Transverse colon (tissue), 4 donors: ENCODE measurements around the gene CD300C.

Experiments
- EP300 ChIP-seq: sonication (generic); formaldehyde crosslinking; IDR thresholded peaks from one replicate; pipeline ENCODE4 v1.6.1; 2017; ENCODE audit warnings: antibody characterized with exemption, low read depth
- POLR2A ChIP-seq: fragments of 450-650 bp; IDR thresholded peaks from one replicate; pipeline ENCODE4 v1.6.1; 2016; ENCODE audit warnings: antibody characterized with exemption, mild to moderate bottlenecking, moderate library complexity
- POLR2AphosphoS5 ChIP-seq, 3 donors: sonication (generic); formaldehyde crosslinking; IDR thresholded peaks; one replicate each; pipeline ENCODE4 v1.6.1; 2016; ENCODE audit warnings: antibody characterized with exemption in 3 of 3
- TF ChIP-seq, protein P1 (sequence below), 5 experiments: fragments of 200-600 bp in 3 of 5; fragments of 450-650 bp in 2 of 5; sonication (generic) in 3 of 5; IDR thresholded peaks; 1 replicate in 2 of 5; 2 replicates in 3 of 5; pipeline ENCODE4 v1.5.1; 2016 to 2017; ENCODE audit warnings: antibody characterized with exemption in 5 of 5, inconsistent platforms in 3 of 5, mild to moderate bottlenecking in 2 of 5, moderate library complexity in 1 of 5

DNA sequence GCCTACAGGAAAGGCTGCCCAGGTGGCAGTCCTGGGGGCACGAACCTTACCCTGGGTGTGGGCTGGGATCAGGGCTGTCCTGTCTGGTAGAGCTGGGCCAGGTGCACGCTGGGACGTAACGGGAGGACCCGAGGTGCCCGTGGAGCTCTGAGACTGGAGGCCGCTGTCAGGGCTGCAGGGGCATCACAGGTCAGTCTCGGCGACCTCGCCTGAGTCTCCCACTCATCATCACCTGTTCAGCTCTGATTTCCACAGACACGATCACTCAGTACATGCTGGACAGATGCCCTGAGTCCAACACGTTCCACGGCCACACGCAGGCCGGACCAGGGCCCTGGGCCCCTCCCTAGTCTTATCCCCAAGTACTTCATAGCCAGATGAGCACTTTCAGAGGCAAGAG is 4.7 kb upstream of the CD300C start:
- TF ChIP-seq, protein P1, sequence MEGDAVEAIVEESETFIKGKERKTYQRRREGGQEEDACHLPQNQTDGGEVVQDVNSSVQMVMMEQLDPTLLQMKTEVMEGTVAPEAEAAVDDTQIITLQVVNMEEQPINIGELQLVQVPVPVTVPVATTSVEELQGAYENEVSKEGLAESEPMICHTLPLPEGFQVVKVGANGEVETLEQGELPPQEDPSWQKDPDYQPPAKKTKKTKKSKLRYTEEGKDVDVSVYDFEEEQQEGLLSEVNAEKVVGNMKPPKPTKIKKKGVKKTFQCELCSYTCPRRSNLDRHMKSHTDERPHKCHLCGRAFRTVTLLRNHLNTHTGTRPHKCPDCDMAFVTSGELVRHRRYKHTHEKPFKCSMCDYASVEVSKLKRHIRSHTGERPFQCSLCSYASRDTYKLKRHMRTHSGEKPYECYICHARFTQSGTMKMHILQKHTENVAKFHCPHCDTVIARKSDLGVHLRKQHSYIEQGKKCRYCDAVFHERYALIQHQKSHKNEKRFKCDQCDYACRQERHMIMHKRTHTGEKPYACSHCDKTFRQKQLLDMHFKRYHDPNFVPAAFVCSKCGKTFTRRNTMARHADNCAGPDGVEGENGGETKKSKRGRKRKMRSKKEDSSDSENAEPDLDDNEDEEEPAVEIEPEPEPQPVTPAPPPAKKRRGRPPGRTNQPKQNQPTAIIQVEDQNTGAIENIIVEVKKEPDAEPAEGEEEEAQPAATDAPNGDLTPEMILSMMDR (IDR thresholded peaks at IDR 0.05), result no peak
- no peak for TF ChIP-seq POLR2AphosphoS5 (IDR thresholded peaks at IDR 0.05)
- no peak for TF ChIP-seq POLR2A
- TF ChIP-seq EP300, result no peak
